ENCODE data around the gene MAEA. TPM values are rescaled to one million over a fixed set of nuclear protein-coding genes. Genes with fewer than 3 reads are reported as not detected.
"Not testable (repeated sequence)": the region's sequence is repeated elsewhere in the genome, so short reads cannot be mapped to it uniquely, and the experiment has no call there.

The MAEA gene
- total RNA-seq, 1 donor = 70.6 TPM

GRCh38 chr4:1288786-1289185 is 905 bp upstream of the MAEA start:
- Histone ChIP-seq H3K4me2 (ENCODE audit: insufficient read depth, low read length) (peak overlapping the region; percentile 92), H3K4me3 (ENCODE audit: insufficient read depth, low read length) (peak overlapping the region; percentile 83), H4K20me1 (ENCODE audit: insufficient read depth, low read length) (peaks cover 26% of the 10 kb centered on the region), H3K9me3 (ENCODE audit: low read depth, low read length) (no peaks in the 10 kb centered on the region), H3K4me1 (ENCODE audit: insufficient read depth, low read length) (peaks cover 24% of the 10 kb centered on the region), H3K79me2 (ENCODE audit: insufficient read depth, low read length) (peaks cover 40% of the 10 kb centered on the region), H3K27ac (ENCODE audit: low read depth, low read length) (no peak overlapping the region), H3K27me3 (ENCODE audit: insufficient read depth, low read length) (no peaks in the 10 kb centered on the region), H2AFZ (ENCODE audit: low read length) (peak overlapping the region; percentile 84), H3K36me3 (ENCODE audit: insufficient read depth, low read length) (peaks cover 7% of the 10 kb centered on the region)
- TF ChIP-seq CTCF (IDR thresholded peaks at IDR 0.05; ENCODE audit: extremely low read depth, low read depth, low read length) = no peak
- DNase-seq (ENCODE audit: insufficient read length, low spot score, missing footprints) = peak; percentile 73

- peak overlapping the region; percentile 57 for H2AFZ ChIP-seq (ENCODE audit: low read length)
- peak; percentile 64 for DNase-seq (ENCODE audit: insufficient read length, low spot score, missing footprints)
- no peak for TF ChIP-seq CTCF (IDR thresholded peaks at IDR 0.05; ENCODE audit: extremely low read depth, low read depth, low read length)
Observed at GRCh38 chr4:1290165-1290977, 680 bp downstream of the MAEA start.

GRCh38 chr4:1291091-1291490 is 1.4 kb downstream of the MAEA start:
- Histone ChIP-seq H2AFZ (ENCODE audit: low read length) (no peak overlapping the region), H3K27ac (ENCODE audit: low read depth, low read length) (peak overlapping the region; percentile 73), H3K4me3 (ENCODE audit: insufficient read depth, low read length) (peak overlapping the region; percentile 83), H3K4me1 (ENCODE audit: insufficient read depth, low read length) (peaks cover 32% of the 10 kb centered on the region), H4K20me1 (ENCODE audit: insufficient read depth, low read length) (peaks cover 40% of the 10 kb centered on the region), H3K36me3 (ENCODE audit: insufficient read depth, low read length) (peaks cover 7% of the 10 kb centered on the region), H3K79me2 (ENCODE audit: insufficient read depth, low read length) (peaks cover 60% of the 10 kb centered on the region), H3K9me3 (ENCODE audit: low read depth, low read length) (no peaks in the 10 kb centered on the region), H3K27me3 (ENCODE audit: insufficient read depth, low read length) (no peaks in the 10 kb centered on the region), H3K4me2 (ENCODE audit: insufficient read depth, low read length) (peak overlapping the region; percentile 95)
- no peak for DNase-seq (ENCODE audit: insufficient read length, low spot score, missing footprints)
- TF ChIP-seq CTCF (IDR thresholded peaks at IDR 0.05; ENCODE audit: extremely low read depth, low read depth, low read length) = no peak

More at GRCh38 chr4:1290165-1290977, 680 bp downstream of the MAEA start:
- Histone ChIP-seq H3K27me3 (ENCODE audit: insufficient read depth, low read length) (no peaks in the 10 kb centered on the region), H3K4me3 (ENCODE audit: insufficient read depth, low read length) (peak overlapping the region; percentile 83), H3K4me2 (ENCODE audit: insufficient read depth, low read length) (peak overlapping the region; percentile 95), H3K79me2 (ENCODE audit: insufficient read depth, low read length) (peaks cover 55% of the 10 kb centered on the region), H3K27ac (ENCODE audit: low read depth, low read length) (peak overlapping the region; percentile 73), H3K36me3 (ENCODE audit: insufficient read depth, low read length) (peaks cover 7% of the 10 kb centered on the region), H3K4me1 (ENCODE audit: insufficient read depth, low read length) (peaks cover 32% of the 10 kb centered on the region), H3K9me3 (ENCODE audit: low read depth, low read length) (no peaks in the 10 kb centered on the region), H4K20me1 (ENCODE audit: insufficient read depth, low read length) (peaks cover 40% of the 10 kb centered on the region)

GRCh38 chr4:1291996-1292702 is 2.5 kb downstream of the MAEA start:
- H2AFZ ChIP-seq (ENCODE audit: low read length) = no peak overlapping the region
- no peak for TF ChIP-seq CTCF (IDR thresholded peaks at IDR 0.05; ENCODE audit: extremely low read depth, low read depth, low read length)
- no peak overlapping the region for H3K4me3 ChIP-seq (ENCODE audit: insufficient read depth, low read length)
- no peaks in the 10 kb centered on the region for H3K27me3 ChIP-seq (ENCODE audit: insufficient read depth, low read length)
- peak; percentile 85 for DNase-seq (ENCODE audit: insufficient read length, low spot score, missing footprints)
- peaks cover 50% of the 10 kb centered on the region for H4K20me1 ChIP-seq (ENCODE audit: insufficient read depth, low read length)
- peaks cover 32% of the 10 kb centered on the region for H3K4me1 ChIP-seq (ENCODE audit: insufficient read depth, low read length)
- H3K4me2 ChIP-seq (ENCODE audit: insufficient read depth, low read length) = no peak overlapping the region
- peaks cover 70% of the 10 kb centered on the region for H3K79me2 ChIP-seq (ENCODE audit: insufficient read depth, low read length)
- H3K27ac ChIP-seq (ENCODE audit: low read depth, low read length) = peak overlapping the region; percentile 8
- H3K9me3 ChIP-seq (ENCODE audit: low read depth, low read length) = no peaks in the 10 kb centered on the region
- H3K36me3 ChIP-seq (ENCODE audit: insufficient read depth, low read length) = peaks cover 9% of the 10 kb centered on the region

GRCh38 chr4:1292703-1293011 is 3.0 kb downstream of the MAEA start:
- Histone ChIP-seq H3K79me2 (ENCODE audit: insufficient read depth, low read length) (peaks cover 75% of the 10 kb centered on the region), H4K20me1 (ENCODE audit: insufficient read depth, low read length) (peaks cover 55% of the 10 kb centered on the region), H3K4me1 (ENCODE audit: insufficient read depth, low read length) (peaks cover 32% of the 10 kb centered on the region), H3K36me3 (ENCODE audit: insufficient read depth, low read length) (peaks cover 14% of the 10 kb centered on the region)
- not testable (repeated sequence) for DNase-seq (ENCODE audit: insufficient read length, low spot score, missing footprints); H2AFZ ChIP-seq (ENCODE audit: low read length); H3K4me3 ChIP-seq (ENCODE audit: insufficient read depth, low read length); H3K27me3 ChIP-seq (ENCODE audit: insufficient read depth, low read length); H3K9me3 ChIP-seq (ENCODE audit: low read depth, low read length); H3K27ac ChIP-seq (ENCODE audit: low read depth, low read length); H3K4me2 ChIP-seq (ENCODE audit: insufficient read depth, low read length)
